K562 (cell line): ENCODE measurements around the gene RSPH10B. TPM values are rescaled to one million over a fixed set of nuclear protein-coding genes. Genes with fewer than 3 reads are reported as not detected.

ENCODE experiments used
- CHD7 ChIP-seq: fragments of 200-600 bp; sonication (generic); IDR thresholded peaks from one replicate; pipeline ENCODE4 v1.6.1; 2012; ENCODE audit warnings: mild to moderate bottlenecking, low read depth, low read length, inconsistent platforms
- DMBX1 ChIP-seq: fragments of 250-450 bp; sonication (Bioruptor Pico); IDR thresholded peaks from 2 replicates; pipeline ENCODE4 v1.8.0; 2022; ENCODE audit warnings: inconsistent platforms, mild to moderate bottlenecking, moderate library complexity, borderline replicate concordance
- ETS2 ChIP-seq: IDR thresholded peaks from 2 replicates; pipeline ENCODE4 v1.6.1; 2016; ENCODE audit warnings: borderline replicate concordance, missing genetic modification characterization, mild to moderate bottlenecking, moderate library complexity, missing compliant biosample characterization; ENCODE audit not compliant: poor library complexity, severe bottlenecking
- ID3 ChIP-seq, 2 experiments: fragments of 250-450 bp in 1 of 2; fragments of 450-650 bp in 1 of 2; sonication (Bioruptor Pico) in 1 of 2; IDR thresholded peaks; 2 replicates each; pipeline versions ENCODE4 v1.6.1 to v1.8.0; 2016 to 2021; ENCODE audit warnings: mild to moderate bottlenecking in 2 of 2, moderate library complexity in 2 of 2, missing compliant biosample characterization in 1 of 2, missing genetic modification characterization in 1 of 2
- IFI16 ChIP-seq: fragments of 250-450 bp; sonication (Bioruptor Pico); IDR thresholded peaks from 2 replicates; pipeline ENCODE4 v2.1.2; 2022; ENCODE audit warnings: mild to moderate bottlenecking, inconsistent platforms
- KLF1 ChIP-seq: fragments of 450-650 bp; IDR thresholded peaks from 2 replicates; pipeline ENCODE4 v1.6.1; 2016; ENCODE audit warnings: missing genetic modification characterization, missing compliant biosample characterization
- PHF8 ChIP-seq: fragments of 200-600 bp; sonication (generic); IDR thresholded peaks from 2 replicates; pipeline ENCODE4 v1.6.1; 2012; ENCODE audit warnings: mixed run types, mild to moderate bottlenecking, inconsistent platforms, low read length, moderate library complexity, borderline replicate concordance
- RFX1 ChIP-seq: fragments of 450-650 bp; IDR thresholded peaks from 2 replicates; pipeline ENCODE4 v1.6.1; 2016; ENCODE audit warnings: mild to moderate bottlenecking, moderate library complexity
- SOX6 ChIP-seq: fragments of 450-650 bp; IDR thresholded peaks from 2 replicates; pipeline ENCODE4 v1.6.1; 2014; ENCODE audit warnings: mild to moderate bottlenecking
- SP2 ChIP-seq: IDR thresholded peaks from 2 replicates; pipeline ENCODE4 v1.6.1; 2011; ENCODE audit warnings: mild to moderate bottlenecking, low read depth, low read length, moderate library complexity; ENCODE audit not compliant: poor library complexity, severe bottlenecking; ENCODE audit errors: extremely low read depth
- ZBTB7A ChIP-seq: IDR thresholded peaks from 2 replicates; pipeline ENCODE4 v1.6.1; 2011; ENCODE audit warnings: low read depth, mild to moderate bottlenecking, low read length, moderate library complexity, borderline replicate concordance; ENCODE audit not compliant: control insufficient read depth
- ZNF449 ChIP-seq: fragments of 250-450 bp; sonication (Bioruptor Pico); IDR thresholded peaks from 2 replicates; pipeline ENCODE4 v1.8.0; 2022; ENCODE audit warnings: moderate library complexity, mild to moderate bottlenecking, inconsistent platforms
- polyA plus RNA-seq, 8 experiments: library from polyadenylated mRNA; depleted of rRNA in 4 of 8; stranded (reverse) in 5 of 8; unstranded in 3 of 8; fragments of >200 nt; fragmentation: Nextera tagmentation in 2 of 8; fragmentation: Illumina TruSeq in 1 of 8; extraction: Ambion mirVana in 2 of 8; extraction: Trizol in 1 of 8; gene quantifications; 2 replicates each; pipeline versions ENCODE4 v1.2.1 to v1.2.3, GENCODE V29; 2011 to 2014; ENCODE audit warnings: inconsistent platforms in 1 of 8, missing spikeins in 1 of 8
- total RNA-seq, 7 experiments: library from RNA; depleted of rRNA in 6 of 7; stranded (reverse); fragments of >200 nt in 6 of 7; fragmentation: Illumina TruSeq in 2 of 7; extraction: Trizol in 2 of 7; gene quantifications; 2 replicates each; pipeline versions ENCODE4 v1.2.1 to v1.2.3, GENCODE V29; 2011 to 2021; ENCODE audit warnings: low replicate concordance in 1 of 7

Gene RSPH10B
- total and polyA plus RNA-seq, 9 of the 15 experiments (the other 6 are each of a cell fraction or from before 2014, with no cell fraction given) = 0.01 to 0.09 TPM; not detected in 7

GRCh38 chr7:6008668-6009611 lies 38.5 kb upstream of the RSPH10B start, which contains the start of the genes AIMP2 and PMS2 (continued):
- TF ChIP-seq CHD7 (no peak), DMBX1 (CRISPR knock-in tag) (peak; percentile 92; the same call in 1 of the 2 replicates), SOX6 (peak; percentile 75), ETS2 (tag) (no peak), SP2 (peak; percentile 42), KLF1 (peak; percentile 77), RFX1 (no peak), ZBTB7A (peak; percentile 76; the same call in 1 of the 2 replicates), IFI16 (CRISPR knock-in tag) (no peak), PHF8 (peak; percentile 87), ZNF449 (CRISPR knock-in tag) (peak; percentile 72), ID3 (CRISPR knock-in tag; IDR thresholded peaks at IDR 0.05) (no peak), ID3 (tag; IDR thresholded peaks at IDR 0.05) (peak; percentile 94)
